Posterior cingulate gyrus (tissue), 11 donors: ENCODE data around the gene ABHD17A.

Source experiments
- DNase-seq, 10 donors: peaks; one replicate each; pipeline versions ENCODE4 v3.0.0 to v3.0.0-alpha.2; 2020 to 2021; ENCODE audit warnings: mixed read lengths in 3 of 10
- intact Hi-C: fragments of 100-400 bp; cut with DNase I; formaldehyde crosslinking; loops from one replicate; pipeline ENCODE4 v1.15.1; 2023

Gene ABHD17A

GRCh38 chr19:1855828-1856255 is 29.5 kb downstream of the ABHD17A start:
- DNase-seq = no peak
- intact Hi-C loops = no loop called here

GRCh38 chr19:1855040-1855827 is 30.1 kb downstream of the ABHD17A start:
- intact Hi-C loops = no loop called here
- peak in 6 of 10 donors; percentile 45 to 95 (median 62) for DNase-seq

DNA sequence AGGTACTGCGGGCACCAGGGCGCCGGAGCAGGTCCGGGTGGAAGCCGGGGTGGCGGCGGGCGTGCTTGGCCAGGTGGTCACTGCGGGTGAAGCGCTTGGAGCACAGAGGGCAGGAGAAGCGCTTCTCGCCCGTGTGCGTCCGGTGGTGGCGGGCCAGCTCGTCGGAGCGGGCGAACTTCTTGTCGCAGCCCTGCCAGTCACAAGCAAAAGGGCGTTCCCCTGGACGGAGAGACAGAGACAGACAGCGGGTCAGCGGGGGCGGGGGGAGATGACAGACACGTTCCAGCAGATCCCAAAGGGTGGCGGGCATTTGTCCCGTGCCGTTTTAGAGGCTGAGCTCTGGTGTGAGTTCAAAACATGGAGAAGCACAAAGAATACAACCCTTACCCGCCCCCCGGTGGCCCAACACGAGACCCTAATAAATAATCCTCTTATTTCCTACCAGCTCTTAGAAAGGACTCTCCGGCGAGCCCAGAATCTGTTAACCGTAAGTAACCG is 30.7 kb downstream of the ABHD17A start:
- intact Hi-C loops = no loop called here
- no peak for DNase-seq

- intact Hi-C loops = no loop called here
- no peak for DNase-seq
Observed at GRCh38 chr19:1854039-1854541, 31.2 kb downstream of the ABHD17A start.

DNA sequence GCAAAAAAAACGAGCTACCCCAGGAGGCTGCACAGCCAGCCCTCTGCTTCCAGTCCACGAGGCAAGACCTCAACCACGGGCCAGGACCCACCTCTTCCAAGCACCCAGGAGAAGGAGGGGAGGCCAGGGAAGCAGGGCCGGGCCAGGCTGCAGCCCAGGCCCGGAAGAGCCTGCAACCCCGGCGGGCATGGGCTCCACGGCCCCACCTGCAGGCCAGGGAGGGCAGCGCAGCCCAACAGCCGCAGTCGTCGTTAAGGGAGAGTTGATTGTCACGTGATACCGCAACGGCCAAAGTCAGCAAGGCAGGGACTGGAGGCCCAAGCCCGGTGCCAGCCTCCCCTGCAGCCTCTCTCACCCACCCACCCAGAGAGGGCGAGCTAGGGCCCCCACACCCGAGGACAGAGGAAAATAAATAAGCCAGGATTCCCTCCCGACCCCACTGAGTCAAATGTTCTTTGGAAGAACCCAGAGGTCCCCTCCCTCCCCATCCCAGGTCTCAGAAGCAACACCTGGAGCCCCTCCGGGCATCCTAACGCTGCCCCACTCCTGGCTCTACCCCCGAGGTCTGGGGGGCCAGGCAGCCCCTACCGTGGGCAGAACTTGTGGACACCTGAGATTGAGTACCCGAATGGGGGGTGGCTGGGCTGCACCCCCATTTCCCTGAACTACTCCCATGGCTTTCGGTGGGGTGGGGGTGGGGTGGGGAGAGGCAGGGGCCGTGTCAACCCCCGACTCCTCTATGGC is 31.8 kb downstream of the ABHD17A start:
- DNase-seq = peak in 8 of 10 donors; percentile 45 to 94 (median 60)
- intact Hi-C loops = no loop called here

DNA sequence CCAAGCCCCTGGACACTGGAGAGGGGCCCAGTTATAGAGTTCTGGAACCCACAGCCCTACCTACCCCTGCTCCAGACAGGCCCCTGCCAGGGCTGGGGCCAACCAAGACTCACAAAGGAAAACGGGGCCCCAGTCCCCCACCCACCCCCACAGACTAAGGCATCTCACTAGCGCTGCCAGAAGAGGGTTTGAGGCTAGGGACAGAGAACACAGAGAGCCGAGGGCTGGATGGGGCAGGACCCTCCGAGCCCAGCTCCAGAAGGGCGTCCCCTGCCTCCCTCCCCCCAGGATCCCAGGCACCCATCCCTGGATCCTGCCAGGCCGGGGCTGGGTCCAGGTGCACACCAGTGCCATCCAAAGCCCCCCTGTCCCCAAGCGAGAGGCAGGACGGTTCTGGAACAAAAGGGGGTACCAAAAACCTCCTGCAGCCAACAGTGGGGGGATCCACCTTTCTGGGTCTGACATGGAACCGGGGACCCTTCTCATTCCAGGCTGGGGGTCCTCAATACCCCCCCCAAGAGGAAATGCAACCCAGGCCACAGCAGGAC is 32.6 kb downstream of the ABHD17A start:
- intact Hi-C loops = no loop called here
- no peak for DNase-seq

GRCh38 chr19:1851654-1852580 is 33.4 kb downstream of the ABHD17A start:
- intact Hi-C loops = no loop called here
- DNase-seq = peak in 4 of 10 donors; percentile 28 to 92 (median 54)

GRCh38 chr19:1850809-1851653 is 34.3 kb downstream of the ABHD17A start:
- no peak for DNase-seq
- intact Hi-C loops = no loop called here

DNA sequence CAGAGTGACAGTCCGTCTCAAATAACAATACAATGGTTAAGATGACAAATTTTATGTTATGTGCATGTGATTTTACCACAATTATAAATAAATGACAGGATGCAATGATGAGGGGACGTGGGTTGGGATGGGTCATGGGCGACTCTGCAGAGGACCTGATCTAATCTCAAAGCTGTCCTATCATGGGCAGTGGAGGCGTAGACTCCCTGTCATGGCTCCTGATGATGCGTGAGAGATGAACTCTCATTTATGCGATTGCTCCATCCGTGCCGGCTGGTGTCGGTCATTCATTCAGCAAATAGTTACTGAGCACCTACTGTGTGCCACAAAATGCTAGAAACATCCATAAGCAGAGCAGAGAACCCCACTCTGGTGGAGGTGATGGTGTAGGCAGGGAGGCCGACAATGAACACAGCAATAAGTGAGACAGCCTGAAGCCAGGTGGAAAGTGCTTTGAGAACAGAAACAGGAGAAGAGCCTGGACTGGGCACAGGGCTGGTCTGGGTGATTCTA is 35.4 kb downstream of the ABHD17A start:
- DNase-seq = no peak
- intact Hi-C loops = no loop called here

- intact Hi-C loops = no loop called here
- no peak for DNase-seq
Observed at GRCh38 chr19:1849132-1849474, 36.2 kb downstream of the ABHD17A start.

- DNase-seq = peak; percentile 86 to 99 (median 92)
- intact Hi-C loops = no loop called here
Observed at GRCh38 chr19:1848399-1849131, 36.7 kb downstream of the ABHD17A start, which contains the start of gene REXO1. Gene REXO1 (minus strand): TSS chr19:1848483. CDS start chr19:1848358, 125 bp downstream.

- no peak for DNase-seq
- intact Hi-C loops = no loop called here
Observed at GRCh38 chr19:1847684-1848398, 37.5 kb downstream of the ABHD17A start.

DNA sequence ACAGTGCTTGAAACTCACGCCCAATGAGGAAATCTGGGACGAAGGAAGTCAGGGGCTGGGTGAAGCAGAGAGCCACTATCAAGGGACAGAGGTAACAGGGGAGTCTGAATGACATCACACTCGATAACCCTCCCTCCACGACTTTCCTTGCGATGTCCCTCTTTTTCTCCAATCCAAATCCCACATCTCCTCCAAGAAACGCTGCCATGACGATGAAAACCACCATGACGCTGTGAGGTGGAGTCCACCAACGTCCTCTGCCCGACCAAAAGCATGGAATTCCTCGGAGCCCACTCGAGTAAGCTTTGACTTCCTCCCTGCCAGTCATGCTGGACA is 38.0 kb downstream of the ABHD17A start:
- no peak for DNase-seq
- intact Hi-C loops = no loop called here

DNA sequence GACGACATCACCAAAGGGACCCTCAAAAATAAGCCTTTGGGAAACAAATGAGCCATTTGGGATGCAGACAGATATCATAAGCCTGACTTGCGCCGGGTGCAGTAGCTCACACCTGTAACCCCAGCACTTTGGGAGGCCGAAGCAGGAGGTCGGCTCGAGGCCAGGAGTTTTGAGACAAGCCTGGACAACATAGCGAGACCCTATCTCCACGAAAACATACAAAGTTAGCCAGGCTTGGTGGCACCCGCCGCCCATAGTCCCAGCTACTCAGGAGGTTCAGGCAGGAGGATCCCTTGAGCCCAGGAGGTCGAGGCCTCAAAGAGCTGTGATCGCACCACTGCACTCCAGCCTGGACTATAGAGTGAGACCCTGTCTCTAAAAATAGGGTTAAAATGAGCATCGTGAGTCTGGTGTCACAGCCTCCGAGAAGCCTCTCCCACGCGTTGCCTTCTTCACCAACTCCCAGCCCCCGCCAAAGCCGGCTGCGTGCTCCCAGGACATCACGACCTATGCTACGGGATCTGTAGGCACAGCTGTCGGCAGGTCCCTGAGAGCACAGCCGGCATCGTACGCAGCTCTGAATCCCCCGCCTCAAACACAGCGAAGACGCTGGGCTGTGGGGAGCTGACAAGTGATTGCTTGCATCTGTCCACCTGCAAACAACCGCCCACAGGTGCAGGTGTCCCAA is 38.6 kb downstream of the ABHD17A start:
- DNase-seq = no peak
- intact Hi-C loops = no loop called here

DNA sequence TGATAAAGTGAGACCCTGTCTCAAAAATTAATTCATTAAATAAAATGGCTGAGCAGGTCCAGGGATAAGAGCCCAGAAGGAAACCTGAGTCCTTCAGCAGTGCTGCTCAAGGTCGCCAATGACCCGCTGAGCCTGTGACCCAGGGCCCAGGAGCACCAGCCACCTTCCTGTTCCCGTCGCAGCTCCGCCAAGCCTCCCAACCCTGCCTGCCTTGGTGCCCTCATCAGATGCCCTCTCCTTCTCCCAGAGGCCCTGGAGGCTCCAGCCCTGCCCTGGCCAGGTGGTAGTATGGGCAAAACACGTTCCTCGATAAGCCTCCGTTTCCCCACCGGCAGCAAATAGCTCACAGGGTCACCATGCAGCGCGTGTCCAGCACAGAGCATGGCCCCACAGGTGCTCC is 39.7 kb downstream of the ABHD17A start:
- no peak for DNase-seq
- intact Hi-C loops = no loop called here

GRCh38 chr19:1845125-1845515 is 40.2 kb downstream of the ABHD17A start:
- DNase-seq = no peak
- intact Hi-C loops = no loop called here

DNA sequence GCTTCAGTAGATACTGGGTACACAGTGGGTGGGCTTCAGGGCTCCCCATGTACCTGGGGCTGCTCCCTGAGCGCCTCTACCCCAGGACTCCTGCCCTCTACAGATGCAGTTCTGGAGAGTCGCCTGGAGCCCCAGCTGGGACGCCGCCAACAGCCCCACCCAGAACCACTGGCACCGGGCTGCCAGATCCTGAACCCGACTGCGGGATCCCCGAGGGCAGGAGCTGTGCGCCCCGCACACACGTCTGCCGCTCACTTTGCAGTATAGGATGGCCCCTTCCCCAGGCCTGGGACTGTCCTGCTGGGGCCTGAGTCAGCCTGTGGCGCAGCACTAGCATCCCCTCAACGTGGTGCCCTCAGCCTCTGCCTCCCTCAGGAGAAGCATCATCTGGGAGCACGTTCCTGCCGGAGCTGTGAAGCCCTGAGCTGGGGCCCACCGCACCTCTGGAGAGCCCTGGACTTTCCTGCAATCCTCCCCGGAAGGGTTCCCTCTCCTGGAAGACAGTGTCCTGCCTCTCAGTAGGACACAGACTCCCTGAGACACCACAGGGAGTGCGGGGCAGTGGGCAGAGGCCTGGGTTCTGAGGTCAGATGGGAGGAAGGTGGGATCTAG is 40.7 kb downstream of the ABHD17A start:
- no peak for DNase-seq
- intact Hi-C loops = no loop called here
